Measurements from ENCODE around the gene MRPS18C. TPM values are rescaled to one million over a fixed set of nuclear protein-coding genes. Genes with fewer than 3 reads are reported as not detected.

MRPS18C gene
- total and polyA plus RNA-seq, 9 of the 15 experiments (the other 6 are each of a cell fraction or from before 2014, with no cell fraction given) = 54.3 to 390 (median 138) TPM

GRCh38 chr4:83486457-83487129 is 30.7 kb downstream of the MRPS18C start (continued):
- TF ChIP-seq L3MBTL2 (IDR thresholded peaks at IDR 0.05) = peak; percentile 18; the same call in 1 of the 2 replicates
- no peak for TF ChIP-seq ZNF696 (CRISPR knock-in tag; conservative IDR thresholded peaks at IDR 0.05)
- TF ChIP-seq CBFA2T2 (conservative IDR thresholded peaks at IDR 0.05) = peak; percentile 67
- peak; percentile 36; the same call in 1 of the 2 replicates for TF ChIP-seq ZFX (CRISPR knock-in tag; IDR thresholded peaks at IDR 0.05)
- peak; percentile 24; the same call in 1 of the 2 replicates for TF ChIP-seq CREM (IDR thresholded peaks at IDR 0.05; ENCODE audit: low read depth)
- TF ChIP-seq ZNF511 (CRISPR knock-in tag; IDR thresholded peaks at IDR 0.05) = no peak
- peak; percentile 55; the same call in 1 of the 2 replicates for TF ChIP-seq CEBPG (CRISPR knock-in tag; IDR thresholded peaks at IDR 0.05)
- peak; percentile 53 to 86; a peak in 3 of 4 replicates for TF ChIP-seq CEBPG (tag; conservative IDR thresholded peaks at IDR 0.05 in 1 of 2, IDR thresholded peaks at IDR 0.05 in 1 of 2)
- no peak for TF ChIP-seq BCLAF1 (IDR thresholded peaks at IDR 0.05; ENCODE audit: borderline replicate concordance in 1 of 2, control insufficient read depth in 1 of 2, low read depth in 2 of 2, low read length in 1 of 2)
- TF ChIP-seq POLR3G (IDR thresholded peaks at IDR 0.05; ENCODE audit: extremely low read depth, insufficient read length, insufficient replicate concordance) = no peak
- peak; percentile 66 for TF ChIP-seq NCOR1 (IDR thresholded peaks at IDR 0.05)
- peak; percentile 30; the same call in 1 of the 2 replicates for TF ChIP-seq EP400 (IDR thresholded peaks at IDR 0.05)
- no peak for TF ChIP-seq STAT5B (CRISPR knock-in tag; IDR thresholded peaks at IDR 0.05)
- peak; percentile 22 for TF ChIP-seq TBP (optimal IDR thresholded peaks at IDR 0.05; ENCODE audit: low read depth, low read length)
- TF ChIP-seq SETDB1 (IDR thresholded peaks at IDR 0.05; ENCODE audit: low read length) = no peak
- 0 out of 2 replicates have a peak, but pooled peaks have one; percentile 10 for TF ChIP-seq PKNOX1 (IDR thresholded peaks at IDR 0.05)
- TF ChIP-seq ZNF224 (CRISPR knock-in tag; IDR thresholded peaks at IDR 0.05) = no peak
- 0 out of 2 replicates have a peak, but pooled peaks have one; percentile 17 for TF ChIP-seq ESRRA (IDR thresholded peaks at IDR 0.05; ENCODE audit: borderline replicate concordance, low read depth)
- TF ChIP-seq SOX6 (IDR thresholded peaks at IDR 0.05) = peak; percentile 94
- TF ChIP-seq ZNF584 (CRISPR knock-in tag; IDR thresholded peaks at IDR 0.05; ENCODE audit: low read depth) = peak; percentile 49; the same call in 1 of the 2 replicates
- no peak for TF ChIP-seq NR0B1 (IDR thresholded peaks at IDR 0.05; ENCODE audit: partially characterized antibody)
